Uterus (tissue), 4 donors: ENCODE measurements around the gene KNSTRN. TPM values are rescaled to one million over a fixed set of nuclear protein-coding genes. Genes with fewer than 3 reads are reported as not detected.

ENCODE experiments used
- DNase-seq, 2 donors: peaks; one replicate each; pipeline ENCODE4 v3.0.0-alpha.2; 2019 to 2020
- H3K27ac ChIP-seq, 2 donors: fragments of 200-600 bp; sonication (generic); 1 replicate in 1 of 2; 2 replicates in 1 of 2; pipeline ENCODE4 v1.5.1; 2016 to 2018
- H3K27me3 ChIP-seq, 2 donors: fragments of 200-600 bp; sonication (generic); one replicate each; pipeline ENCODE4 v1.5.1; 2018 to 2019; ENCODE audit warnings: control low read depth in 1 of 2
- H3K36me3 ChIP-seq, 2 donors: fragments of 200-600 bp; sonication (generic); one replicate each; pipeline ENCODE4 v1.5.1; 2019; ENCODE audit warnings: control low read depth in 1 of 2
- H3K4me1 ChIP-seq, 2 donors: fragments of 200-600 bp; sonication (generic); one replicate each; pipeline ENCODE4 v1.5.1; 2018 to 2019; ENCODE audit warnings: control low read depth in 1 of 2
- H3K4me3 ChIP-seq, 2 donors: fragments of 200-600 bp; sonication (generic); 1 replicate in 1 of 2; 2 replicates in 1 of 2; pipeline ENCODE4 v1.5.1; 2018 to 2019; ENCODE audit warnings: mild to moderate bottlenecking in 1 of 2
- H3K9me3 ChIP-seq, 2 donors: fragments of 200-600 bp; sonication (generic); one replicate each; pipeline ENCODE4 v1.5.1; 2019; ENCODE audit warnings: control low read depth in 1 of 2
- CTCF ChIP-seq, 4 experiments: fragments of 200-600 bp in 2 of 4; fragments of 450-650 bp in 2 of 4; sonication (generic) in 2 of 4; IDR thresholded peaks; one replicate each; pipeline ENCODE4 v1.5.1; 2016 to 2019; ENCODE audit warnings: antibody characterized with exemption in 4 of 4, mild to moderate bottlenecking in 2 of 4, moderate library complexity in 1 of 4
- POLR2A ChIP-seq, 2 donors: fragments of 450-650 bp; IDR thresholded peaks; one replicate each; pipeline ENCODE4 v1.6.1; 2016; ENCODE audit warnings: antibody characterized with exemption in 2 of 2, mild to moderate bottlenecking in 1 of 2, moderate library complexity in 1 of 2
- intact Hi-C: fragments of 100-400 bp; cut with DNase I; formaldehyde crosslinking; loops from one replicate; pipeline ENCODE4 v1.15.1; 2023; ENCODE audit warnings: low total_unique reads
- total RNA-seq, 4 donors: library from RNA; depleted of rRNA in 3 of 4; stranded (reverse); fragments of >200 nt in 3 of 4; gene quantifications; one replicate each; pipeline versions ENCODE4 v1.1.0 to v1.2.4, GENCODE V29; 2014 to 2023
- donor health status: DM: yes; HTN: yes; CAD: no.

KNSTRN gene
- total RNA-seq, 4 donors from 2014 or later: 2.1 to 23.5 (median 9.7) TPM

- Histone ChIP-seq H3K4me3 (no peak overlapping the region), H3K27ac (no peak overlapping the region), H3K36me3 (no peaks in the 10 kb centered on the region), H3K27me3 (no peaks in the 10 kb centered on the region), H3K4me1 (no peaks in the 10 kb centered on the region), H3K9me3 (no peaks in the 10 kb centered on the region)
- DNase-seq: no peak
- TF ChIP-seq POLR2A (IDR thresholded peaks at IDR 0.05) (no peak), CTCF (IDR thresholded peaks at IDR 0.05) (no peak)
- intact Hi-C loops: no loop called here
Observed at GRCh38 chr15:40388941-40389823, 6.7 kb downstream of the KNSTRN start.

GRCh38 chr15:40389824-40390595 lies 7.5 kb downstream of the KNSTRN start:
- Histone ChIP-seq H3K4me1 (no peaks in the 10 kb centered on the region), H3K36me3 (no peaks in the 10 kb centered on the region), H3K9me3 (no peaks in the 10 kb centered on the region), H3K27ac (no peak overlapping the region), H3K27me3 (no peaks in the 10 kb centered on the region), H3K4me3 (no peak overlapping the region)
- no peak for TF ChIP-seq CTCF (IDR thresholded peaks at IDR 0.05)
- TF ChIP-seq POLR2A (IDR thresholded peaks at IDR 0.05): no peak
- no peak for DNase-seq
- intact Hi-C loops: no loop called here

- Histone ChIP-seq H3K9me3 (no peaks in the 10 kb centered on the region), H3K27ac (no peak overlapping the region), H3K27me3 (no peaks in the 10 kb centered on the region), H3K36me3 (no peaks in the 10 kb centered on the region), H3K4me1 (no peaks in the 10 kb centered on the region), H3K4me3 (no peak overlapping the region)
- TF ChIP-seq POLR2A (IDR thresholded peaks at IDR 0.05) (no peak), CTCF (IDR thresholded peaks at IDR 0.05) (no peak)
- no peak for DNase-seq
- intact Hi-C loops: no loop called here
Observed at GRCh38 chr15:40392986-40393948, 10.7 kb downstream of the KNSTRN start.

GRCh38 chr15:40397688-40398412 lies 15.3 kb downstream of the KNSTRN start:
- no peak for TF ChIP-seq CTCF (IDR thresholded peaks at IDR 0.05)
- no peak for TF ChIP-seq POLR2A (IDR thresholded peaks at IDR 0.05)
- H3K4me3 ChIP-seq: no peak overlapping the region
- intact Hi-C loops: no loop called here
- H3K36me3 ChIP-seq: no peaks in the 10 kb centered on the region
- no peaks in the 10 kb centered on the region for H3K27me3 ChIP-seq
- H3K9me3 ChIP-seq: no peaks in the 10 kb centered on the region
- no peak for DNase-seq
- H3K4me1 ChIP-seq: no peaks in the 10 kb centered on the region
- no peak overlapping the region for H3K27ac ChIP-seq
